ENCODE data around the gene AMIGO3.

Gene AMIGO3

DNA sequence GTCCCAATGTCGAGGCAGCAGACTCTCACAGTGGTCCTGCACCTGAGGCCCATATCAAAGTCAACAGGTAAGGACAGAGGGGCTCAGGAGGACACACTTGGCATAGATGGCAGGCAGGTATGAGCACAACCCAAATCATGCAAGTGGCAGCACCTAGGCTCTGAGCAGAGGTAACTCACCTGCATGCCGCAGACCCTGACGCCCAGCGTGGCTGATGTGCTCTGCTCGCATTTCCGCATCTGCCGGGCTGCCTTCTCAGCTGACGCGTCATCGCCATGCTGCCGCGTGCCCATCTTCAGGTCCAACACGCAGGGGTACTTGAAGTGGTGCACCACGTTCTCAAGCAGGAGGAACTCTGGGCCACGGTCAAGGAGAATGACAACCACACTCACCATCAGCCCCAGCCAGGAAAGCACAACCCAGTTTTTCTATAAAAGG is 8.5 kb upstream of the AMIGO3 start:
- ChIA-PET CTCF (no interaction called here), POLR2A (no interaction called here)
- no peaks in the 10 kb centered on the region for H3K9me3 ChIP-seq (ENCODE audit: control insufficient read depth, insufficient read depth, low read depth, low read length)
- TF ChIP-seq, protein P1, sequence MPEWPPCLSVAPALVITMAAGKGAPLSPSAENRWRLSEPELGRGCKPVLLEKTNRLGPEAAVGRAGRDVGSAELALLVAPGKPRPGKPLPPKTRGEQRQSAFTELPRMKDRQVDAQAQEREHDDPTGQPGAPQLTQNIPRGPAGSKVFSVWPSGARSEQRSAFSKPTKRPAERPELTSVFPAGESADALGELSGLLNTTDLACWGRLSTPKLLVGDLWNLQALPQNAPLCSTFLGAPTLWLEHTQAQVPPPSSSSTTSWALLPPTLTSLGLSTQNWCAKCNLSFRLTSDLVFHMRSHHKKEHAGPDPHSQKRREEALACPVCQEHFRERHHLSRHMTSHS (tag by site-specific recombination; IDR thresholded peaks at IDR 0.05), result no peak
- no peak for TF ChIP-seq ZNF174 (tag by site-specific recombination; IDR thresholded peaks at IDR 0.05)
- TF ChIP-seq ZNF600 (tag by site-specific recombination; IDR thresholded peaks at IDR 0.05), result no peak
- TF ChIP-seq ZSCAN30 (tag by site-specific recombination; IDR thresholded peaks at IDR 0.05), result no peak
- TF ChIP-seq, protein P2, sequence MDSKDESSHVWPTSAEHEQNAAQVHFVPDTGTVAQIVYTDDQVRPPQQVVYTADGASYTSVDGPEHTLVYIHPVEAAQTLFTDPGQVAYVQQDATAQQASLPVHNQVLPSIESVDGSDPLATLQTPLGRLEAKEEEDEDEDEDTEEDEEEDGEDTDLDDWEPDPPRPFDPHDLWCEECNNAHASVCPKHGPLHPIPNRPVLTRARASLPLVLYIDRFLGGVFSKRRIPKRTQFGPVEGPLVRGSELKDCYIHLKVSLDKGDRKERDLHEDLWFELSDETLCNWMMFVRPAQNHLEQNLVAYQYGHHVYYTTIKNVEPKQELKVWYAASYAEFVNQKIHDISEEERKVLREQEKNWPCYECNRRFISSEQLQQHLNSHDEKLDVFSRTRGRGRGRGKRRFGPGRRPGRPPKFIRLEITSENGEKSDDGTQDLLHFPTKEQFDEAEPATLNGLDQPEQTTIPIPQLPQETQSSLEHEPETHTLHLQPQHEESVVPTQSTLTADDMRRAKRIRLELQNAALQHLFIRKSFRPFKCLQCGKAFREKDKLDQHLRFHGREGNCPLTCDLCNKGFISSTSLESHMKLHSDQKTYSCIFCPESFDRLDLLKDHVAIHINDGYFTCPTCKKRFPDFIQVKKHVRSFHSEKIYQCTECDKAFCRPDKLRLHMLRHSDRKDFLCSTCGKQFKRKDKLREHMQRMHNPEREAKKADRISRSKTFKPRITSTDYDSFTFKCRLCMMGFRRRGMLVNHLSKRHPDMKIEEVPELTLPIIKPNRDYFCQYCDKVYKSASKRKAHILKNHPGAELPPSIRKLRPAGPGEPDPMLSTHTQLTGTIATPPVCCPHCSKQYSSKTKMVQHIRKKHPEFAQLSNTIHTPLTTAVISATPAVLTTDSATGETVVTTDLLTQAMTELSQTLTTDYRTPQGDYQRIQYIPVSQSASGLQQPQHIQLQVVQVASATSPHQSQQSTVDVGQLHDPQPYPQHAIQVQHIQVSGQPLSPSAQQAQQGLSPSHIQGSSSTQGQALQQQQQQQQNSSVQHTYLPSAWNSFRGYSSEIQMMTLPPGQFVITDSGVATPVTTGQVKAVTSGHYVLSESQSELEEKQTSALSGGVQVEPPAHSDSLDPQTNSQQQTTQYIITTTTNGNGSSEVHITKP (tag by site-specific recombination; IDR thresholded peaks at IDR 0.05), result no peak
- no peak for TF ChIP-seq ZNF211 (tag by site-specific recombination; IDR thresholded peaks at IDR 0.05; ENCODE audit: low read depth)
- TF ChIP-seq ZNF561 (tag by site-specific recombination; IDR thresholded peaks at IDR 0.05; ENCODE audit: borderline replicate concordance), result no peak
- no peak for TF ChIP-seq ZSCAN16 (tag by site-specific recombination; IDR thresholded peaks at IDR 0.05)
- TF ChIP-seq ZFP37 (tag by site-specific recombination; IDR thresholded peaks at IDR 0.05), result no peak
- no peaks in the 10 kb centered on the region for H3K4me1 ChIP-seq (ENCODE audit: control insufficient read depth, insufficient read depth, low read length)
- no peak overlapping the region for H3K4me3 ChIP-seq (ENCODE audit: low read depth, low read length)
- H3K36me3 ChIP-seq (ENCODE audit: control insufficient read depth in 2 of 2, insufficient read depth in 1 of 2, low read length in 2 of 2), result peaks cover 10 to 76% of the 10 kb centered on the region in 2 experiments; a peak in 2 of 3 replicates
- H3K27ac ChIP-seq (ENCODE audit: extremely low read depth, low read depth, low read length), result no peak overlapping the region

DNA sequence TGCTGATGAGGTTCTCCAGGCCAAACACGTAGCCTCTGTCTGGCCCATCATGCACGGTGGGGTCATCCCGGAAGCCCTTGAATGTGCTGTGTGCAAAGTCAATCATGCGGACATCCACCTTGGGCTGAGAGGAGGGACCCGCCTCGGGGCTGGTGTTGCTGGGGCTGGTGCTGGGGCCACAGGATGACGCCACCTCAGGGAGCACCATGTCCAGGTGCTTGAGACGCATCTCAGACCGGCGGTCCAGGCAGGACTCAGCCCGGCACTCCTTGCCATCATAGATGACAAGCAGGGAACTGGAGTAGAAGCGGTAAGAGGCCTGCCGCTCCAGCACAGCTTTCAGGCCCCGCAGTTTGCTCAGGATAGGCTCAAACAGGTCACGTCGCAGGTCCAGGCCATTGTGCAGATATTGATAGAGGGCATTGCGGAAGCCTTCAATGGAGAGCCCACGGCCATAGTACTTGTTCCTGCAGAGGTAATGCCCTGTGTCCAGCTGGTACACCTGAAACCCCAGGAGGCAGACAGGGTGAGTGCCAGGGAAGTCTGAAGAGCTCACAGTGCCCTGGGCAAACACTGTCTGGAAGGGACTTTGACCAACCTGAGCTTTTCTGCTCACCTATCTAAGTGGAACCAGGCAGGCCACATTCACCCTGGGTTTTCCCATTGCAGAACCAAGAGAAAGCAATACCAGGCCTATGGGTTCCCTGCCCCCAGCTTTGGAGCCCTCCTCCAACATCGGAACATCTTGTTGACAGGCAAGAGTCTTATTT is 7.9 kb upstream of the AMIGO3 start:
- TF ChIP-seq, protein P3, sequence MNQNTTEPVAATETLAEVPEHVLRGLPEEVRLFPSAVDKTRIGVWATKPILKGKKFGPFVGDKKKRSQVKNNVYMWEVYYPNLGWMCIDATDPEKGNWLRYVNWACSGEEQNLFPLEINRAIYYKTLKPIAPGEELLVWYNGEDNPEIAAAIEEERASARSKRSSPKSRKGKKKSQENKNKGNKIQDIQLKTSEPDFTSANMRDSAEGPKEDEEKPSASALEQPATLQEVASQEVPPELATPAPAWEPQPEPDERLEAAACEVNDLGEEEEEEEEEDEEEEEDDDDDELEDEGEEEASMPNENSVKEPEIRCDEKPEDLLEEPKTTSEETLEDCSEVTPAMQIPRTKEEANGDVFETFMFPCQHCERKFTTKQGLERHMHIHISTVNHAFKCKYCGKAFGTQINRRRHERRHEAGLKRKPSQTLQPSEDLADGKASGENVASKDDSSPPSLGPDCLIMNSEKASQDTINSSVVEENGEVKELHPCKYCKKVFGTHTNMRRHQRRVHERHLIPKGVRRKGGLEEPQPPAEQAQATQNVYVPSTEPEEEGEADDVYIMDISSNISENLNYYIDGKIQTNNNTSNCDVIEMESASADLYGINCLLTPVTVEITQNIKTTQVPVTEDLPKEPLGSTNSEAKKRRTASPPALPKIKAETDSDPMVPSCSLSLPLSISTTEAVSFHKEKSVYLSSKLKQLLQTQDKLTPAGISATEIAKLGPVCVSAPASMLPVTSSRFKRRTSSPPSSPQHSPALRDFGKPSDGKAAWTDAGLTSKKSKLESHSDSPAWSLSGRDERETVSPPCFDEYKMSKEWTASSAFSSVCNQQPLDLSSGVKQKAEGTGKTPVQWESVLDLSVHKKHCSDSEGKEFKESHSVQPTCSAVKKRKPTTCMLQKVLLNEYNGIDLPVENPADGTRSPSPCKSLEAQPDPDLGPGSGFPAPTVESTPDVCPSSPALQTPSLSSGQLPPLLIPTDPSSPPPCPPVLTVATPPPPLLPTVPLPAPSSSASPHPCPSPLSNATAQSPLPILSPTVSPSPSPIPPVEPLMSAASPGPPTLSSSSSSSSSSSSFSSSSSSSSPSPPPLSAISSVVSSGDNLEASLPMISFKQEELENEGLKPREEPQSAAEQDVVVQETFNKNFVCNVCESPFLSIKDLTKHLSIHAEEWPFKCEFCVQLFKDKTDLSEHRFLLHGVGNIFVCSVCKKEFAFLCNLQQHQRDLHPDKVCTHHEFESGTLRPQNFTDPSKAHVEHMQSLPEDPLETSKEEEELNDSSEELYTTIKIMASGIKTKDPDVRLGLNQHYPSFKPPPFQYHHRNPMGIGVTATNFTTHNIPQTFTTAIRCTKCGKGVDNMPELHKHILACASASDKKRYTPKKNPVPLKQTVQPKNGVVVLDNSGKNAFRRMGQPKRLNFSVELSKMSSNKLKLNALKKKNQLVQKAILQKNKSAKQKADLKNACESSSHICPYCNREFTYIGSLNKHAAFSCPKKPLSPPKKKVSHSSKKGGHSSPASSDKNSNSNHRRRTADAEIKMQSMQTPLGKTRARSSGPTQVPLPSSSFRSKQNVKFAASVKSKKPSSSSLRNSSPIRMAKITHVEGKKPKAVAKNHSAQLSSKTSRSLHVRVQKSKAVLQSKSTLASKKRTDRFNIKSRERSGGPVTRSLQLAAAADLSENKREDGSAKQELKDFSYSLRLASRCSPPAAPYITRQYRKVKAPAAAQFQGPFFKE (tag by site-specific recombination; IDR thresholded peaks at IDR 0.05; ENCODE audit: borderline replicate concordance), result no peak
- no peak for TF ChIP-seq ZNF37A (tag by site-specific recombination; IDR thresholded peaks at IDR 0.05)
- no peak for TF ChIP-seq KLF7 (tag by site-specific recombination; IDR thresholded peaks at IDR 0.05; ENCODE audit: borderline replicate concordance)
- no peak for TF ChIP-seq ZNF621 (tag by site-specific recombination; IDR thresholded peaks at IDR 0.05)
- TF ChIP-seq, protein P4, sequence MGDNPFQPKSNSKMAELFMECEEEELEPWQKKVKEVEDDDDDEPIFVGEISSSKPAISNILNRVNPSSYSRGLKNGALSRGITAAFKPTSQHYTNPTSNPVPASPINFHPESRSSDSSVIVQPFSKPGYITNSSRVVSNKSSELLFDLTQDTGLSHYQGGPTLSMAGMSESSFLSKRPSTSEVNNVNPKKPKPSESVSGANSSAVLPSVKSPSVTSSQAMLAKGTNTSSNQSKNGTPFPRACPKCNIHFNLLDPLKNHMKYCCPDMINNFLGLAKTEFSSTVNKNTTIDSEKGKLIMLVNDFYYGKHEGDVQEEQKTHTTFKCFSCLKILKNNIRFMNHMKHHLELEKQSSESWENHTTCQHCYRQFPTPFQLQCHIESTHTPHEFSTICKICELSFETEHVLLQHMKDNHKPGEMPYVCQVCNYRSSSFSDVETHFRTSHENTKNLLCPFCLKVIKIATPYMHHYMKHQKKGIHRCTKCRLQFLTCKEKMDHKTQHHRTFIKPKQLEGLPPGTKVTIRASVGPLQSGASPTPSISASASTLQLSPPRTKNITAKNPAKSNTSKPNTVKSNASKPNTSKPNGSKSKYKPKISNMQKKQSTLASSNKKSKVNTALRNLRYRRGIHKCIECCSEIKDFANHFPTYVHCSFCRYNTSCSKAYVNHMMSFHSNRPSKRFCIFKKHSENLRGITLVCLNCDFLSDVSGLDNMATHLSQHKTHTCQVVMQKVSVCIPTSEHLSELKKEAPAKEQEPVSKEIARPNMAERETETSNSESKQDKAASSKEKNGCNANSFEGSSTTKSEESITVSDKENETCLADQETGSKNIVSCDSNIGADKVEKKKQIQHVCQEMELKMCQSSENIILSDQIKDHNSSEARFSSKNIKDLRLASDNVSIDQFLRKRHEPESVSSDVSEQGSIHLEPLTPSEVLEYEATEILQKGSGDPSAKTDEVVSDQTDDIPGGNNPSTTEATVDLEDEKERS (tag by site-specific recombination; IDR thresholded peaks at IDR 0.05), result no peak
- TF ChIP-seq, protein P5, sequence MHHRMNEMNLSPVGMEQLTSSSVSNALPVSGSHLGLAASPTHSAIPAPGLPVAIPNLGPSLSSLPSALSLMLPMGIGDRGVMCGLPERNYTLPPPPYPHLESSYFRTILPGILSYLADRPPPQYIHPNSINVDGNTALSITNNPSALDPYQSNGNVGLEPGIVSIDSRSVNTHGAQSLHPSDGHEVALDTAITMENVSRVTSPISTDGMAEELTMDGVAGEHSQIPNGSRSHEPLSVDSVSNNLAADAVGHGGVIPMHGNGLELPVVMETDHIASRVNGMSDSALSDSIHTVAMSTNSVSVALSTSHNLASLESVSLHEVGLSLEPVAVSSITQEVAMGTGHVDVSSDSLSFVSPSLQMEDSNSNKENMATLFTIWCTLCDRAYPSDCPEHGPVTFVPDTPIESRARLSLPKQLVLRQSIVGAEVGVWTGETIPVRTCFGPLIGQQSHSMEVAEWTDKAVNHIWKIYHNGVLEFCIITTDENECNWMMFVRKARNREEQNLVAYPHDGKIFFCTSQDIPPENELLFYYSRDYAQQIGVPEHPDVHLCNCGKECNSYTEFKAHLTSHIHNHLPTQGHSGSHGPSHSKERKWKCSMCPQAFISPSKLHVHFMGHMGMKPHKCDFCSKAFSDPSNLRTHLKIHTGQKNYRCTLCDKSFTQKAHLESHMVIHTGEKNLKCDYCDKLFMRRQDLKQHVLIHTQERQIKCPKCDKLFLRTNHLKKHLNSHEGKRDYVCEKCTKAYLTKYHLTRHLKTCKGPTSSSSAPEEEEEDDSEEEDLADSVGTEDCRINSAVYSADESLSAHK (tag by site-specific recombination; IDR thresholded peaks at IDR 0.05), result no peak
- no peak for TF ChIP-seq ZNF701 (tag by site-specific recombination; IDR thresholded peaks at IDR 0.05)
- Histone ChIP-seq H3K9me3 (ENCODE audit: control insufficient read depth, insufficient read depth, low read depth, low read length) (no peaks in the 10 kb centered on the region), H3K4me1 (ENCODE audit: control insufficient read depth, insufficient read depth, low read length) (no peaks in the 10 kb centered on the region), H3K36me3 (ENCODE audit: control insufficient read depth in 2 of 2, insufficient read depth in 1 of 2, low read length in 2 of 2) (peaks cover 10 to 76% of the 10 kb centered on the region in 2 experiments; a peak in 2 of 3 replicates), H3K27ac (ENCODE audit: extremely low read depth, low read depth, low read length) (no peak overlapping the region), H3K4me3 (ENCODE audit: low read depth, low read length) (no peak overlapping the region)
- ChIA-PET POLR2A (no interaction called here), CTCF (no interaction called here)

All from HEK293 (cell line).